Naive thymus-derived CD8-positive, alpha-beta T cell (primary cell): ENCODE data around the gene EXOC1L. TPM values are rescaled to one million over a fixed set of nuclear protein-coding genes. Genes with fewer than 3 reads are reported as not detected.

Source experiments
- ATAC-seq, 2 donors: fragments of 150-1000 bp; cut with Tn5 transposase in 1 of 2; sonication (Bioruptor Pico), chemical (Tn5 transposase) in 1 of 2; 1 replicate in 1 of 2; 2 replicates in 1 of 2; pipeline ENCODE4 v1.10.0; 2021; ENCODE audit warnings: mild to moderate bottlenecking in 2 of 2, moderate library complexity in 2 of 2
- POLR2A ChIA-PET: fragments of 350-600 bp; sonication (Branson Sonifier 250); formaldehyde crosslinking; loops from one replicate; lab custom pipeline; 2021; ENCODE audit warnings: antibody characterized with exemption; lab: Charles Lee
- DNase-seq, 10 donors: peaks; one replicate each; pipeline versions ENCODE4 v3.0.0 to v3.0.0-alpha.2; 2020 to 2022
- H3K27ac Mint-ChIP-seq, 10 donors: one replicate each; pipeline ENCODE4 v1.8.0; 2020 to 2022; ENCODE audit warnings: mild to moderate bottlenecking in 10 of 10, mixed read lengths in 10 of 10, moderate library complexity in 4 of 10, inconsistent platforms in 1 of 10
- H3K27me3 Mint-ChIP-seq, 5 donors: one replicate each; pipeline ENCODE4 v1.8.0; 2021 to 2022; ENCODE audit warnings: mixed read lengths in 5 of 5
- H3K36me3 Mint-ChIP-seq, 3 donors: one replicate each; pipeline ENCODE4 v1.8.0; 2020 to 2022; ENCODE audit warnings: mixed read lengths in 3 of 3, mild to moderate bottlenecking in 2 of 3, inconsistent platforms in 1 of 3
- H3K4me1 Mint-ChIP-seq, 4 donors: one replicate each; pipeline ENCODE4 v1.8.0; 2021 to 2022; ENCODE audit warnings: mixed read lengths in 4 of 4
- H3K4me3 Mint-ChIP-seq, 10 donors: one replicate each; pipeline ENCODE4 v1.8.0; 2020 to 2022; ENCODE audit warnings: mild to moderate bottlenecking in 10 of 10, mixed read lengths in 10 of 10, moderate library complexity in 6 of 10, inconsistent platforms in 1 of 10
- H3K9me3 Mint-ChIP-seq, 9 donors: one replicate each; pipeline ENCODE4 v1.8.0; 2020 to 2022; ENCODE audit warnings: mixed read lengths in 9 of 9, mild to moderate bottlenecking in 3 of 9, inconsistent platforms in 1 of 9, moderate library complexity in 1 of 9
- polyA plus RNA-seq, 3 donors: library from polyadenylated mRNA; unstranded; fragments of 300-500 nt; fragmentation: Illumina TruSeq; gene quantifications; one replicate each; pipeline ENCODE4 v1.2.3, GENCODE V29; 2021
- total RNA-seq, 8 experiments: library from RNA in 2 of 8; stranded (reverse) in 2 of 8; gene quantifications; one replicate each; pipeline ENCODE4 v1.2.3 and lab custom pipeline; 2021 to 2026

Gene EXOC1L
- total and polyA plus RNA-seq, 5 experiments from 2014 or later: not detected

DNA sequence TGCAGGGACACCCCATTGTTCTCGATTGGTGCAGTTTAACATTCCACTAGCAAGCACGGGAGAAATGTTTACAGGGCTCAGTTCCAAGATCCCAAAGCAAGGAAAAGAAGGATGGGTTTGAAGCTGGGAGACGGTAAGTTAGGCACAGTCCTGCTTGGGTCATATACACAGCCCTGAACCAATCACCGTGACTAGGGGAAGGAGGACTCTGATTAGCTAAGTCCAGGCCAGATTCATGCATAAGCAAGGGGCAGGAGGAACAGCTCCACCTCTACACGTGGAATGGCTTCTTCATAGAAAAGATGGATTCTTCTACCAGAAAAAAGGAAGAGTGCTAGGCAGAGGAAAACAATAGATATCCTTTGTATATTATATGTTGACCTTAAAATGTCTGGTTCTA is 11.0 kb upstream of the EXOC1L start:
- ATAC-seq (no peak), DNase-seq (no peak)
- Mint-ChIP-seq H3K4me1 (peaks cover 0 to 2% (median 0%) of the 10 kb centered on the region in 4 donors), H3K36me3 (no peaks in the 10 kb centered on the region), H3K9me3 (peaks cover 0 to 2% (median 0%) of the 10 kb centered on the region in 9 donors), H3K4me3 (no peak overlapping the region), H3K27ac (no peak overlapping the region), H3K27me3 (peaks cover 3 to 13% (median 7%) of the 10 kb centered on the region in 5 donors)
- POLR2A ChIA-PET: no interaction called here

GRCh38 chr4:55817691-55818090 is 1.9 kb upstream of the EXOC1L start:
- H3K27me3 Mint-ChIP-seq: peaks cover 12 to 20% (median 14%) of the 10 kb centered on the region in 5 donors
- H3K36me3 Mint-ChIP-seq: peaks cover 0 to 4% (median 0%) of the 10 kb centered on the region in 3 donors
- POLR2A ChIA-PET: no interaction called here
- H3K27ac Mint-ChIP-seq: no peak overlapping the region
- ATAC-seq (no peak), DNase-seq (no peak)
- peaks cover 0 to 5% (median 0%) of the 10 kb centered on the region in 9 donors for H3K9me3 Mint-ChIP-seq
- H3K4me1 Mint-ChIP-seq: peaks cover 5 to 9% (median 6%) of the 10 kb centered on the region in 4 donors
- H3K4me3 Mint-ChIP-seq: no peak overlapping the region

DNA sequence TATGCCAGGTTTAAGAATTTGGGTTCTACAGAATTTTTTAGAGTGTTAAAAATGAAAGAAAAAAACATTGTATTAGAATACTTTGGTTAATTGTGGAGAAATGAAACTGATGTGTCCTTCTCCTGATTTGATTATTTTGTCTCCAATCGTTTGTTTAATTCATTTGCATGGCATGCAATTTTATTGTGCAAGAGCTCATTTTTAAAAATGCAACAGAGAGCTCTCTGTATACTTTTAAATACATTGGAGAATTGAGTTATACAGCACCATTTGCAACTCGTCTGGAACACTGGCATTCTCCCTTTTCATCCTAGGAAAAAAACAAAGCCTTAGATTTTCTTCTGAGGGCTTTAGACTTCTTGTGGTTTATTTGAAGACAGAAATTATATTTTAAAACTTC is 689 bp downstream of the EXOC1L start:
- H3K36me3 Mint-ChIP-seq: peaks cover 0 to 4% (median 0%) of the 10 kb centered on the region in 3 donors
- H3K4me3 Mint-ChIP-seq: peak overlapping the region in 1 of 10 donors; percentile 80
- DNase-seq: no peak
- peaks cover 12 to 20% (median 16%) of the 10 kb centered on the region in 5 donors for H3K27me3 Mint-ChIP-seq
- H3K27ac Mint-ChIP-seq: no peak overlapping the region
- peaks cover 0 to 5% (median 0%) of the 10 kb centered on the region in 9 donors for H3K9me3 Mint-ChIP-seq
- POLR2A ChIA-PET: no interaction called here
- no peak for ATAC-seq
- H3K4me1 Mint-ChIP-seq: peaks cover 5 to 9% (median 6%) of the 10 kb centered on the region in 4 donors

DNA sequence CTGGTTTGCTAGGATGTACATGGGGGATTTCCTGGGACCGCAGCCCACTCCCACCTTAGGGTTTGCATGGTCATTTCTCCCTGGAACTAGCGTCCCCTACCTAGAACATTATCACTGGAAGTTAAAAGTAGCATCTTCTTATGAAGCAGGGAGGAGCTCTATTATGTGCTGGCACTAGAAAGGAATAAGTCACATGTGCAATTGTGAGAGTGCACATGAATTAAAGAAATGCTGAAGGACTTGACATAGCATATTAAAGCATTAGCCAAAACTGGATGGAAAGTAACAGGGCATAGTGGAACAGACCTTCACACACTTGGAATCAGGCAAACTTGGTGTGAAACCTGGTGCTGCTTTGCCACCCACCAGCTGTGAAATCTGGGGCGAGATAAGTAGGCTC is 2.7 kb downstream of the EXOC1L start:
- ATAC-seq (no peak), DNase-seq (no peak)
- no peak overlapping the region for H3K27ac Mint-ChIP-seq
- no peaks in the 10 kb centered on the region for H3K9me3 Mint-ChIP-seq
- H3K36me3 Mint-ChIP-seq: no peaks in the 10 kb centered on the region
- POLR2A ChIA-PET: no interaction called here
- peaks cover 12 to 26% (median 16%) of the 10 kb centered on the region in 5 donors for H3K27me3 Mint-ChIP-seq
- H3K4me3 Mint-ChIP-seq: no peak overlapping the region
- H3K4me1 Mint-ChIP-seq: peaks cover 5 to 9% (median 6%) of the 10 kb centered on the region in 4 donors

DNA sequence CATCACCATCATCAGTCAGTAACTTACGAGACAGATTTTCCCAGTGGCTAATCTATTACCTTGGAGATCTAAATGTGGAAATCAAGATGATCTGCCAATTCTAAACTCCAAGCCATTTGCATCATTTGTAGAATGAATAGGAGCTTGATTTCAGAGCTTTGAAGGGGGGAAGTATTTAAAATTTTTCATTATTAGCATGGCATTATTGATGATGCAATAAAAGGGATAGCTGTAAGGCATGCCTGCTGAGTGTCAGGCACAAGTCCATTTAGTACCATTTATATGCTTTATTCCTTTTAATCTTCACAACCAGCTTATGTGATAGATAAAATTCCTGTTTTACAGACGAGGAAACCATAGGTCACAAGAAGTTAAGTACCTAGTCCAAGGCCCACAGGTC is 5.3 kb downstream of the EXOC1L start:
- Mint-ChIP-seq H3K36me3 (no peaks in the 10 kb centered on the region), H3K9me3 (no peaks in the 10 kb centered on the region), H3K27ac (no peak overlapping the region), H3K4me3 (no peak overlapping the region), H3K27me3 (peaks cover 8 to 33% (median 17%) of the 10 kb centered on the region in 5 donors), H3K4me1 (peaks cover 0 to 3% (median 2%) of the 10 kb centered on the region in 4 donors)
- POLR2A ChIA-PET: no interaction called here
- ATAC-seq (no peak), DNase-seq (no peak)

- Mint-ChIP-seq H3K9me3 (no peaks in the 10 kb centered on the region), H3K4me1 (peaks cover 0 to 3% (median 0%) of the 10 kb centered on the region in 4 donors), H3K4me3 (no peak overlapping the region), H3K36me3 (no peaks in the 10 kb centered on the region), H3K27me3 (peaks cover 8 to 39% (median 20%) of the 10 kb centered on the region in 5 donors), H3K27ac (no peak overlapping the region)
- no peak for ATAC-seq
- POLR2A ChIA-PET: no interaction called here
- no peak for DNase-seq
Observed at GRCh38 chr4:55826986-55827385, 7.4 kb downstream of the EXOC1L start.

- ATAC-seq: no peak
- Mint-ChIP-seq H3K9me3 (no peaks in the 10 kb centered on the region), H3K4me3 (no peak overlapping the region), H3K27me3 (peaks cover 4 to 42% (median 17%) of the 10 kb centered on the region in 5 donors), H3K36me3 (no peaks in the 10 kb centered on the region), H3K27ac (no peak overlapping the region), H3K4me1 (peaks cover 0 to 3% (median 0%) of the 10 kb centered on the region in 4 donors)
- POLR2A ChIA-PET: interaction anchor here (0.5 kb wide), 1 partner anchor 1165 kb away, joined by 4 read pairs; no protein-coding TSS in a partner anchor
- DNase-seq: no peak
Observed at GRCh38 chr4:55827582-55827981, 8.0 kb downstream of the EXOC1L start.

DNA sequence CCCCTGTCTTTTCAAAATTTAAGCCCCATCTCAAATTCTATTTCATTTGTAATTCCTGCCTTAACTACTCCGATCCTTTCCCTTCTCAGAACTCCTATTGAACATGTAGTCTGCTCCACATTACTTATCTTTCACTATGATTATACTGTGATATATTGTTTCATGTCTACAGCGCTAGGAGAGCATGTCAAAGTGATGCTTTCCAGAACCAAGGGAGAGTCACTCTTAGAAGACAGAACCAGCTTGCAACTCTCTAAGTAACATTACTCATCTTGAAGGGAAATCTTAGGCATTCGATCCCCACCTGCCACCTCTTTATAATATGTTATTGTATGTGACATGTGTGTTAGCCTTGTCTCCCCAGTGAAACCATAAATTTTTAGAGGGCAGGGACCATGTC is 10.5 kb downstream of the EXOC1L start:
- no peak for DNase-seq
- no peak for ATAC-seq
- Mint-ChIP-seq H3K36me3 (peaks cover 0 to 4% (median 2%) of the 10 kb centered on the region in 3 donors), H3K4me1 (peaks cover 0 to 3% (median 0%) of the 10 kb centered on the region in 4 donors), H3K27me3 (peaks cover 6 to 56% (median 20%) of the 10 kb centered on the region in 5 donors), H3K4me3 (no peak overlapping the region), H3K27ac (no peak overlapping the region), H3K9me3 (peaks cover 0 to 4% (median 0%) of the 10 kb centered on the region in 9 donors)
- POLR2A ChIA-PET: no interaction called here

DNA sequence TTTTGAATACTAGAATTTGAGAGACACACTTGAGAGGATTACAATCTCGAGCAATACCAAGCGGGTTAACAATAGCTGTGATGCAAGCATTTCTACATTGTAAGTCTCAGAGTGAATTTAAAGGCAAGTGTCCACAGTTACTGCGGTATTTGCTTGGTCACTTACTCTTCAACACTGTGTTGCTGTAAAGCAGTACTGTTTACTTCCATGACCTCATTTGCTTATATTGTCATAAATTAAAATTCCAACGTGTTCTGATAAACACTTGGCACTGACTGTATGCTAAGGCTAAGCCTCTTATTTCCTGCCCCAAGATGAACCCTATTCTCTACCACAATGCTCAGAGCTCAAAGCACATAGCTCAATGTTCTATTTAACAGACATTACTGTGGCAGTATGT is 11.1 kb downstream of the EXOC1L start:
- DNase-seq: no peak
- POLR2A ChIA-PET: no interaction called here
- peaks cover 0 to 11% (median 0%) of the 10 kb centered on the region in 9 donors for H3K9me3 Mint-ChIP-seq
- H3K4me1 Mint-ChIP-seq: peaks cover 0 to 3% (median 0%) of the 10 kb centered on the region in 4 donors
- no peak overlapping the region for H3K4me3 Mint-ChIP-seq
- ATAC-seq: no peak
- no peak overlapping the region for H3K27ac Mint-ChIP-seq
- H3K27me3 Mint-ChIP-seq: peaks cover 10 to 63% (median 20%) of the 10 kb centered on the region in 5 donors
- H3K36me3 Mint-ChIP-seq: peaks cover 0 to 9% (median 2%) of the 10 kb centered on the region in 3 donors

- DNase-seq (no peak), ATAC-seq (no peak)
- H3K4me3 Mint-ChIP-seq: no peak overlapping the region
- peaks cover 0 to 19% (median 10%) of the 10 kb centered on the region in 3 donors for H3K36me3 Mint-ChIP-seq
- H3K9me3 Mint-ChIP-seq: peaks cover 0 to 36% (median 8%) of the 10 kb centered on the region in 9 donors
- peaks cover 7 to 48% (median 24%) of the 10 kb centered on the region in 5 donors for H3K27me3 Mint-ChIP-seq
- POLR2A ChIA-PET: no interaction called here
- no peak overlapping the region for H3K27ac Mint-ChIP-seq
- no peaks in the 10 kb centered on the region for H3K4me1 Mint-ChIP-seq
Observed at GRCh38 chr4:55834086-55834795, 14.7 kb downstream of the EXOC1L start.

- peaks cover 0 to 23% (median 10%) of the 10 kb centered on the region in 3 donors for H3K36me3 Mint-ChIP-seq
- H3K4me3 Mint-ChIP-seq: no peak overlapping the region
- DNase-seq: no peak
- no peak for ATAC-seq
- POLR2A ChIA-PET: no interaction called here
- no peak overlapping the region for H3K27ac Mint-ChIP-seq
- no peaks in the 10 kb centered on the region for H3K4me1 Mint-ChIP-seq
- H3K9me3 Mint-ChIP-seq: peaks cover 0 to 39% (median 8%) of the 10 kb centered on the region in 9 donors
- H3K27me3 Mint-ChIP-seq: peaks cover 4 to 31% (median 21%) of the 10 kb centered on the region in 5 donors
Observed at GRCh38 chr4:55837903-55838302, 18.3 kb downstream of the EXOC1L start.

- Mint-ChIP-seq H3K27ac (no peak overlapping the region), H3K4me1 (no peaks in the 10 kb centered on the region), H3K4me3 (no peak overlapping the region), H3K36me3 (peaks cover 0 to 23% (median 10%) of the 10 kb centered on the region in 3 donors), H3K9me3 (peaks cover 0 to 39% (median 8%) of the 10 kb centered on the region in 9 donors), H3K27me3 (peaks cover 3 to 29% (median 21%) of the 10 kb centered on the region in 5 donors)
- POLR2A ChIA-PET: no interaction called here
- DNase-seq (no peak), ATAC-seq (no peak)
Observed at GRCh38 chr4:55838356-55838755, 18.8 kb downstream of the EXOC1L start.

DNA sequence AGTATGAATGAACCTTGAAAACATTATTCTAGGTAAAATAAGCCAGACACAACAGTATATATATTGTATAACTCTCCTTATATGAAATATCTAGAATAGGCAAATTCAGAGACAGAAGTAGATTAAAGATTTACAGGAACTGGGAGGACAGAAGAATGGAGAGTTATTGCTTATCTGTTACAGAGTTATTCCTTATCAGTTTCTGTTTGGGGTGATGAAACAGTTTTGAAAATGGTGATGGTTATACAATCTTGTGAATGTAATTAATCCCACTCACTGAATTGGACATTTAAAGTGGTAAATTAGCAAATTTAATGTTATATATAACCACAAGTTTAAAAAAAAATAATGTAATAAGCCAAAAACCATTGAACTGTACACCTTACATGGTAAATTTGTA is 19.4 kb downstream of the EXOC1L start:
- peaks cover 0 to 39% (median 8%) of the 10 kb centered on the region in 9 donors for H3K9me3 Mint-ChIP-seq
- POLR2A ChIA-PET: no interaction called here
- ATAC-seq (no peak), DNase-seq (no peak)
- H3K36me3 Mint-ChIP-seq: peaks cover 0 to 23% (median 10%) of the 10 kb centered on the region in 3 donors
- H3K4me1 Mint-ChIP-seq: no peaks in the 10 kb centered on the region
- peaks cover 0 to 23% (median 17%) of the 10 kb centered on the region in 5 donors for H3K27me3 Mint-ChIP-seq
- H3K27ac Mint-ChIP-seq: no peak overlapping the region
- H3K4me3 Mint-ChIP-seq: no peak overlapping the region
